HCT116 (cell line): ENCODE results near the gene GRK5. TPM values are rescaled to one million over a fixed set of nuclear protein-coding genes. Genes with fewer than 3 reads are reported as not detected.

Experiments used
- ATAC-seq: fragments of 200-7000 bp; cut with Tn5 transposase; 2 replicates; pipeline ENCODE4 v1.9.1; 2020; ENCODE audit warnings: mild to moderate bottlenecking, moderate library complexity
- BruUV-seq: library from RNA; stranded (reverse); fragments of 400-500 nt; replicated peaks from 2 replicates; lab custom pipeline; 2021; lab: Mats Ljungman, UMichigan
- CTCF ChIA-PET: fragments of 300-600 bp; sonication (Branson Sonifier 250); formaldehyde crosslinking; loops from one replicate; lab custom pipeline; 2021; ENCODE audit warnings: antibody characterized with exemption; lab: Charles Lee
- POLR2A ChIA-PET: fragments of 300-600, 350-600 bp; sonication (Branson Sonifier 250); formaldehyde crosslinking; loops from one replicate; lab custom pipeline; 2021; ENCODE audit warnings: antibody characterized with exemption; lab: Charles Lee
- RAD21 ChIA-PET, 2 experiments: fragments of 300-600 bp; sonication (Branson Sonifier 250); formaldehyde crosslinking; loops; one replicate each; lab custom pipeline; 2023; ENCODE audit warnings: low total read pairs in 2 of 2; ENCODE audit not compliant: uncharacterized antibody in 2 of 2, unreplicated experiment in 2 of 2, low non-redundant PET in 1 of 2; lab: Charles Lee
- DNase-seq: peaks from one replicate; pipeline ENCODE4 v3.0.0-alpha.2; 2010; ENCODE audit warnings: low read depth, low spot score
- H2AFZ ChIP-seq: fragments of 200-600 bp; shearing (Covaris generic), sonication (generic); 2 replicates; pipeline ENCODE4 v1.6.1; 2017; ENCODE audit warnings: low read depth, mixed run types, mixed read lengths, antibody characterized with exemption, low read length; ENCODE audit not compliant: poor library complexity, severe bottlenecking
- H3K27ac ChIP-seq: 2 replicates; pipeline ENCODE4 v1.5.1; 2012; ENCODE audit warnings: low read depth, low read length
- H3K27me3 ChIP-seq: fragments of 200-600 bp; sonication (generic); 2 replicates; pipeline ENCODE4 v1.6.1; 2016; ENCODE audit warnings: mixed run types, low read length, mixed read lengths; ENCODE audit not compliant: insufficient read depth
- H3K36me3 ChIP-seq, 2 experiments: fragments of 200-500 bp in 1 of 2; fragments of 200-600 bp in 1 of 2; sonication (Bioruptor generic) in 1 of 2; sonication (generic) in 1 of 2; 2 replicates each; pipeline versions ENCODE4 v1.5.1 to v1.6.1; 2014 to 2016; ENCODE audit warnings: low read length in 2 of 2, inconsistent platforms in 1 of 2, mixed read lengths in 1 of 2, mixed run types in 1 of 2; ENCODE audit not compliant: insufficient read depth in 2 of 2, control insufficient read depth in 1 of 2
- H3K4me1 ChIP-seq, 2 experiments: fragments of 200-600 bp in 1 of 2; sonication (generic) in 1 of 2; 2 replicates each; pipeline versions ENCODE4 v1.5.1 to v1.6.1; 2012 to 2017; ENCODE audit warnings: low read length in 2 of 2, inconsistent platforms in 1 of 2, mild to moderate bottlenecking in 1 of 2, mixed read lengths in 1 of 2, mixed run types in 1 of 2, moderate library complexity in 1 of 2; ENCODE audit not compliant: insufficient read depth in 2 of 2, control insufficient read depth in 1 of 2
- H3K4me2 ChIP-seq: fragments of 200-600 bp; sonication (generic); 2 replicates; pipeline ENCODE4 v1.6.1; 2017; ENCODE audit warnings: mixed run types, low read length, mixed read lengths
- H3K4me3 ChIP-seq, 2 experiments: fragments of 200-600 bp in 1 of 2; sonication (generic) in 1 of 2; replicated peaks in 1 of 2; 2 replicates each; pipeline ENCODE4 v1.5.1; 2011 to 2016; ENCODE audit warnings: low read length in 2 of 2, control low read depth in 1 of 2, low read depth in 1 of 2, mild to moderate bottlenecking in 1 of 2, mixed read lengths in 1 of 2, mixed run types in 1 of 2
- H3K79me2 ChIP-seq: fragments of 200-600 bp; sonication (generic); 2 replicates; pipeline ENCODE4 v1.6.1; 2017; ENCODE audit warnings: mild to moderate bottlenecking, mixed run types, low read length, moderate library complexity, mixed read lengths; ENCODE audit not compliant: insufficient read depth
- H3K9ac ChIP-seq: fragments of 200-600 bp; sonication (generic); 2 replicates; pipeline ENCODE4 v1.6.1; 2016; ENCODE audit warnings: low read length, mixed read lengths
- H3K9me2 ChIP-seq: fragments of 200-600 bp; sonication (generic), shearing (Covaris generic); 2 replicates; pipeline ENCODE4 v1.6.1; 2017; ENCODE audit warnings: mixed run types, mild to moderate bottlenecking, moderate library complexity; ENCODE audit not compliant: insufficient read depth
- H3K9me3 ChIP-seq, 2 experiments: fragments of 200-500 bp in 1 of 2; fragments of 200-600 bp in 1 of 2; sonication (Bioruptor generic) in 1 of 2; sonication (generic) in 1 of 2; 2 replicates each; pipeline ENCODE4 v1.6.1; 2014 to 2017; ENCODE audit warnings: low read length in 2 of 2, mixed read lengths in 2 of 2, inconsistent platforms in 1 of 2, low read depth in 1 of 2, mild to moderate bottlenecking in 1 of 2, mixed run types in 1 of 2, moderate library complexity in 1 of 2; ENCODE audit not compliant: control insufficient read depth in 1 of 2, insufficient read depth in 1 of 2
- H4K20me1 ChIP-seq: fragments of 200-600 bp; sonication (generic), shearing (Covaris generic); 2 replicates; pipeline ENCODE4 v1.6.1; 2017; ENCODE audit warnings: mixed run types, mild to moderate bottlenecking, moderate library complexity; ENCODE audit not compliant: insufficient read depth
- CBX3 ChIP-seq: IDR thresholded peaks from 2 replicates; pipeline ENCODE4 v1.6.1; 2012; ENCODE audit warnings: low read depth
- CEBPB ChIP-seq: IDR thresholded peaks from 2 replicates; pipeline ENCODE4 v1.6.1; 2012; ENCODE audit warnings: low read depth
- POLR2AphosphoS5 ChIP-seq: IDR thresholded peaks from 2 replicates; pipeline ENCODE4 v1.6.1; 2011; ENCODE audit warnings: mild to moderate bottlenecking, low read depth, low read length, moderate library complexity
- REST ChIP-seq: IDR thresholded peaks from 2 replicates; pipeline ENCODE4 v1.6.1; 2012; ENCODE audit warnings: low read depth
- SIN3A ChIP-seq: IDR thresholded peaks from 2 replicates; pipeline ENCODE4 v1.6.1; 2012; ENCODE audit warnings: low read depth
- SP1 ChIP-seq: IDR thresholded peaks from 2 replicates; pipeline ENCODE4 v1.6.1; 2012; ENCODE audit warnings: low read depth
- TCF7L2 ChIP-seq: IDR thresholded peaks from 2 replicates; pipeline ENCODE4 v1.7.0; 2011; ENCODE audit warnings: borderline replicate concordance, inconsistent platforms; ENCODE audit not compliant: insufficient read depth, insufficient read length; ENCODE audit errors: extremely low read depth
- YY1 ChIP-seq: IDR thresholded peaks from 2 replicates; pipeline ENCODE4 v1.6.1; 2011; ENCODE audit warnings: low read length, low read depth, moderate library complexity, mild to moderate bottlenecking; ENCODE audit not compliant: insufficient replicate concordance; ENCODE audit errors: extremely low read depth
- ZBTB33 ChIP-seq: IDR thresholded peaks from 2 replicates; pipeline ENCODE4 v1.6.1; 2011; ENCODE audit warnings: mild to moderate bottlenecking, low read length, moderate library complexity; ENCODE audit not compliant: insufficient replicate concordance; ENCODE audit errors: extremely low read depth
- intact Hi-C: fragments of 100-400 bp; cut with micrococcal nuclease; formaldehyde crosslinking; loops from 2 replicates; pipeline ENCODE4 v1.10.0; 2022
- total RNA-seq: library from RNA; stranded (reverse); gene quantifications from one replicate; pipeline ENCODE4 v1.2.1, GENCODE V29; 2021; ENCODE audit not compliant: unreplicated experiment
- TF ChIP-seq, protein P1 (sequence below): IDR thresholded peaks from 2 replicates; pipeline ENCODE4 v1.6.1; 2012
- TF ChIP-seq, protein P2 (sequence below), 3 experiments: fragments of 200-600 bp in 1 of 3; sonication (generic) in 1 of 3; IDR thresholded peaks in 2 of 3; conservative IDR thresholded peaks in 1 of 3; 2 replicates each; pipeline ENCODE4 v1.5.1; 2012 to 2017; ENCODE audit warnings: low read depth in 2 of 3, low read length in 2 of 3, antibody characterized with exemption in 1 of 3, borderline replicate concordance in 1 of 3, control low read depth in 1 of 3, mild to moderate bottlenecking in 1 of 3, mixed read lengths in 1 of 3, mixed run types in 1 of 3, moderate library complexity in 1 of 3; ENCODE audit not compliant: insufficient read depth in 1 of 3

The GRK5 gene
- total RNA-seq, 1 experiment from 2014 or later = 7.3 TPM

DNA sequence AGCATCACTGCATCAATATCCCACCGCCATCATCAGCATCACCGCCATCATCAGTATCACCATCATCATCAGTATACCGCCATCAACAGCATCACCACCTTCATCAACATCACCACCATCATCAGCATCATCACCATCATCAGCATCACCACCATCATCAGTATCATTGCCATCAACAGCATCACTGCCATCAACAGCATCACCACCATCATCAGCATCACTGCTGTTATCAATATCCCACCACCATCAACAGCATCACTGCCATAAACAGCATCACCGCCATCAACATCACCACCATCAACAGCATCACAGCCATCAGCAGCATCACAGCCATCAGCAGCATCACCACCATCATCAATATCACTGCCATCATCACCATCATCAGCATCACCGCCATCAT lies 219.3 kb downstream of the GRK5 start:
- DNase-seq (no peak), ATAC-seq (no peak)
- Histone ChIP-seq H3K36me3 (no peaks in the 10 kb centered on the region), H3K4me2 (no peak overlapping the region), H3K9me2 (no peaks in the 10 kb centered on the region), H3K4me1 (peaks cover 12 to 15% of the 10 kb centered on the region in 2 experiments; a peak in 3 of 4 replicates), H2AFZ (no peak overlapping the region), H3K79me2 (no peaks in the 10 kb centered on the region), H3K9me3 (no peaks in the 10 kb centered on the region), H3K9ac (no peak overlapping the region), H3K27me3 (no peaks in the 10 kb centered on the region), H3K4me3 (no peak overlapping the region), H4K20me1 (no peaks in the 10 kb centered on the region), H3K27ac (no peak overlapping the region)
- intact Hi-C loops = no loop called here
- RAD21 ChIA-PET = no interaction called here
- no peak for TF ChIP-seq SIN3A
- TF ChIP-seq, protein P1, sequence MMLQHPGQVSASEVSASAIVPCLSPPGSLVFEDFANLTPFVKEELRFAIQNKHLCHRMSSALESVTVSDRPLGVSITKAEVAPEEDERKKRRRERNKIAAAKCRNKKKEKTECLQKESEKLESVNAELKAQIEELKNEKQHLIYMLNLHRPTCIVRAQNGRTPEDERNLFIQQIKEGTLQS = no peak
- TF ChIP-seq TCF7L2 = no peak
- no peak for TF ChIP-seq CBX3
- TF ChIP-seq, protein P2, sequence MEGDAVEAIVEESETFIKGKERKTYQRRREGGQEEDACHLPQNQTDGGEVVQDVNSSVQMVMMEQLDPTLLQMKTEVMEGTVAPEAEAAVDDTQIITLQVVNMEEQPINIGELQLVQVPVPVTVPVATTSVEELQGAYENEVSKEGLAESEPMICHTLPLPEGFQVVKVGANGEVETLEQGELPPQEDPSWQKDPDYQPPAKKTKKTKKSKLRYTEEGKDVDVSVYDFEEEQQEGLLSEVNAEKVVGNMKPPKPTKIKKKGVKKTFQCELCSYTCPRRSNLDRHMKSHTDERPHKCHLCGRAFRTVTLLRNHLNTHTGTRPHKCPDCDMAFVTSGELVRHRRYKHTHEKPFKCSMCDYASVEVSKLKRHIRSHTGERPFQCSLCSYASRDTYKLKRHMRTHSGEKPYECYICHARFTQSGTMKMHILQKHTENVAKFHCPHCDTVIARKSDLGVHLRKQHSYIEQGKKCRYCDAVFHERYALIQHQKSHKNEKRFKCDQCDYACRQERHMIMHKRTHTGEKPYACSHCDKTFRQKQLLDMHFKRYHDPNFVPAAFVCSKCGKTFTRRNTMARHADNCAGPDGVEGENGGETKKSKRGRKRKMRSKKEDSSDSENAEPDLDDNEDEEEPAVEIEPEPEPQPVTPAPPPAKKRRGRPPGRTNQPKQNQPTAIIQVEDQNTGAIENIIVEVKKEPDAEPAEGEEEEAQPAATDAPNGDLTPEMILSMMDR (IDR thresholded peaks at IDR 0.05 in 2 of 3, conservative IDR thresholded peaks at IDR 0.05 in 1 of 3; ENCODE audit: borderline replicate concordance in 1 of 3, insufficient read depth in 1 of 3, low read depth in 2 of 3, low read length in 2 of 3) = no peak
- TF ChIP-seq YY1 = no peak
- no peak for TF ChIP-seq SP1
- no peak for TF ChIP-seq CEBPB
- TF ChIP-seq ZBTB33 = no peak
- TF ChIP-seq POLR2AphosphoS5 = no peak
- TF ChIP-seq REST = no peak
- POLR2A ChIA-PET = no interaction called here
- no TSS peak for BruUV-seq
- CTCF ChIA-PET = no interaction called here
